ENCODE data around the gene EZH2. TPM values are rescaled to one million over a fixed set of nuclear protein-coding genes. Genes with fewer than 3 reads are reported as not detected.
A peak's percentile ranks its signal among the peaks of the same experiment; 100 is the strongest.

The EZH2 gene
- total and polyA plus RNA-seq, 4 donors = 0.75 to 4.1 (median 1.3) TPM

DNA sequence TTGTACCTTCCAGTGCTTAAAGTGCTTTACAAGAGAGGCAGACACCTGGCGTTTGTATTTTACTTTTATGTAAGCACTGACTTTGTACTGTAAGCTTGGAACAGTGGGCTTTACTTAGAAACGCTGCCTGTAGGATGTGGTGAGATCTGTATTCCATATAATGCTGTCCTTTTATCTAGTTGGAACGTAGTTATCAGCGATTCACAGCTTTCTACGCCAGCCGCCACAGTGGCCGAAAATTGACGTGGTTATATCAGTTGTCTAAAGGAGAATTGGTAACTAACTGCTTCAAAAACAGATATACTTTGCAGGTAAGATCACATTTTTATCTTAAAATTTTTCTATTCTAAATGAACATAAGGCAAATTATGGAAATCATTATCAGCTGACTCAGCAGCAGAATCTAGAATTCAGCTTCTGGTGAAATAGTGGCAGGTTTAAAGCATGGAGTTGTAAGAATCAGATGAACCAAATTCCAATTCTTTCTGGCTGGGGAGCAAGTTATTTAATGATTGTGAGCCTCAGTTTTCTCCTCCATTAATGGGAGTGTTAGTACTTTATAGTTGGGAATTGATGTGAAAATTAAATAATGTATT is 93.9 kb downstream of the EZH2 start:
- H3K9me3 ChIP-seq (ENCODE audit: control insufficient read depth, low read length) = no peaks in the 10 kb centered on the region
- WGBS, 2 donors = 93 to 94% methylated on average over 8 of the region's 8 CpGs
- ATAC-seq (ENCODE audit: low FRiP score) = no peak
- no peaks in the 10 kb centered on the region for H3K4me1 ChIP-seq (ENCODE audit: control insufficient read depth in 1 of 2, insufficient read depth in 2 of 2, low read length in 2 of 2)
- H3K27me3 ChIP-seq (ENCODE audit: control insufficient read depth in 1 of 2, insufficient read depth in 2 of 2, low read length in 1 of 2) = no peaks in the 10 kb centered on the region
- no peak for DNase-seq
- H3K36me3 ChIP-seq (ENCODE audit: control insufficient read depth in 1 of 2, insufficient read depth in 2 of 2, low read length in 1 of 2) = peaks cover 3 to 16% of the 10 kb centered on the region in 2 donors
- intact Hi-C loops (cut with DNase I) = loop anchor here in 1 of 2 donors (10.0 kb wide), 1 partner anchor 175 kb away; no protein-coding TSS in a partner anchor
- H3K27ac ChIP-seq (ENCODE audit: low read depth in 1 of 2, low read length in 2 of 2) = no peak overlapping the region
- H3K4me3 ChIP-seq (ENCODE audit: low read length in 2 of 2) = no peak overlapping the region

DNA sequence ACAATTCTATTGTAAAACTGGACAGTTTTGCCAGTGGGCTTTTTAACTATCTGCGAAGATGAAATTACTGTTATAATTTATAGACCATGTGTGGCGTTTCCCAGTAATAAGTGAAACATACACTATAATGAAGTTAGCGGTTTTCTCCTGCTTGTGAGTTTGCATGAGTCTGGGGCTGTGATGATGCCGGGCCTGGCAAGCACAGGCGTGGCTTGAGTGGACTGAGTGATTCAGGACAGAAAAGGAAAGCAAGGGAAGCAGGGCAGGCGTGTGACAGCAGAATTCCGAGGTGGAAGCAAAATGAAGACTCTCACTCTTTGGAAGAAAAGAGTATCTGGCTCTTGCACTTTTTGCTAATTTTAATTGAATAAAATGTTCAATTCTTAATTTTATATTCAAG is 94.9 kb downstream of the EZH2 start:
- no peak for ATAC-seq (ENCODE audit: low FRiP score)
- Histone ChIP-seq H3K27me3 (ENCODE audit: control insufficient read depth in 1 of 2, insufficient read depth in 2 of 2, low read length in 1 of 2) (no peaks in the 10 kb centered on the region), H3K9me3 (ENCODE audit: control insufficient read depth, low read length) (no peaks in the 10 kb centered on the region), H3K36me3 (ENCODE audit: control insufficient read depth in 1 of 2, insufficient read depth in 2 of 2, low read length in 1 of 2) (peaks cover 3 to 16% of the 10 kb centered on the region in 2 donors), H3K27ac (ENCODE audit: low read depth in 1 of 2, low read length in 2 of 2) (no peak overlapping the region), H3K4me3 (ENCODE audit: low read length in 2 of 2) (no peak overlapping the region), H3K4me1 (ENCODE audit: control insufficient read depth in 1 of 2, insufficient read depth in 2 of 2, low read length in 2 of 2) (no peaks in the 10 kb centered on the region)
- intact Hi-C loops (cut with DNase I) = no loop called here
- DNase-seq = no peak
- WGBS, 2 donors = 88 to 90% methylated on average over 7 of the region's 7 CpGs

DNA sequence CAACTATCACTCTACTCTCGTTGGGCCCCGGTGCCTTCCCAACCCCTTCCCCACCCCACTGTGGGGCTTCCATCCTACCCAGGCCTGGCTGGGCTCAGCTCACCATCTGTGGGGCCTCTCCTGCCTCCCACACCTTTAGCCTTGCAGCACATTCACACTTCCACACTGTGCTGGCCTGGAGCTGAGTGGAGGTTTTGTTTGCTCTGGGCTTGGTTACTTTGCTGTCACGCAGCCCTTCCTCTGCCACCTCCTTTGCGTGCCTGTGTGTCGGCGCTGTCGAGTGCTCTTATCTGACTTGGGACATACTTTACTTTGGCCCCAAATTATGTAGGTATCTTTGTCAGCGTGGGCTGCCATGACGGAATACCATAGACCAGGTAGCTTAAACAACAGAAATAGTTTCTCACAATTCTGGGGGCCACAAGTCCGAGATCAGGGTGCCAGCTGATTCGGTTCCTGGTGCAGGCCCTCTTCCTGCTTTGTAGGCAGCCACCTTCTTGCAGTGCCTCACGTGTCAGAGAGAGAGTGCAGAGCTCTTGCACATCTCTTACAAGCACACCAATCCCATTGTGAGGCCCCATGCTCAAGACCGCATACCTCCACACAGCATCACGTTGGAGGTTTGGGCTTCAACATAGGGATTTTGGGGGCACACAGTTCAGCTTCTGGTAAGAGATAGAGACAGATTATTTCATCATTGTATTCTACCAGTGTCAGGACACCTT is 96.4 kb downstream of the EZH2 start:
- H3K36me3 ChIP-seq (ENCODE audit: control insufficient read depth in 1 of 2, insufficient read depth in 2 of 2, low read length in 1 of 2) = peaks cover 3 to 16% of the 10 kb centered on the region in 2 donors

GRCh38 chr7:148783801-148784527 is 100.1 kb downstream of the EZH2 start:
- 89 to 93% methylated on average over 15 of the region's 15 CpGs for WGBS, 2 donors
- ATAC-seq (ENCODE audit: low FRiP score) (no peak), DNase-seq (no peak)
- no peaks in the 10 kb centered on the region for H3K9me3 ChIP-seq (ENCODE audit: control insufficient read depth, low read length)
- H3K4me1 ChIP-seq (ENCODE audit: control insufficient read depth in 1 of 2, insufficient read depth in 2 of 2, low read length in 2 of 2) = peaks cover 0 to 2% of the 10 kb centered on the region in 2 donors
- H3K27me3 ChIP-seq (ENCODE audit: control insufficient read depth in 1 of 2, insufficient read depth in 2 of 2, low read length in 1 of 2) = no peaks in the 10 kb centered on the region
- intact Hi-C loops (cut with DNase I) = no loop called here
- H3K27ac ChIP-seq (ENCODE audit: low read depth in 1 of 2, low read length in 2 of 2) = no peak overlapping the region
- no peak overlapping the region for H3K4me3 ChIP-seq (ENCODE audit: low read length in 2 of 2)
- peaks cover 3 to 9% of the 10 kb centered on the region in 2 donors for H3K36me3 ChIP-seq (ENCODE audit: control insufficient read depth in 1 of 2, insufficient read depth in 2 of 2, low read length in 1 of 2)

More for the DNA sequence above, 96.4 kb downstream of the EZH2 start:
- Histone ChIP-seq H3K4me1 (ENCODE audit: control insufficient read depth in 1 of 2, insufficient read depth in 2 of 2, low read length in 2 of 2) (no peaks in the 10 kb centered on the region), H3K27me3 (ENCODE audit: control insufficient read depth in 1 of 2, insufficient read depth in 2 of 2, low read length in 1 of 2) (no peaks in the 10 kb centered on the region), H3K9me3 (ENCODE audit: control insufficient read depth, low read length) (no peaks in the 10 kb centered on the region), H3K27ac (ENCODE audit: low read depth in 1 of 2, low read length in 2 of 2) (no peak overlapping the region), H3K4me3 (ENCODE audit: low read length in 2 of 2) (no peak overlapping the region)
- ATAC-seq (ENCODE audit: low FRiP score) = no peak
- no peak for DNase-seq
- intact Hi-C loops (cut with DNase I) = no loop called here
- WGBS, 2 donors = 86 to 91% methylated on average over 14 of the region's 14 CpGs

- H3K9me3 ChIP-seq (ENCODE audit: control insufficient read depth, low read length) = no peaks in the 10 kb centered on the region
- intact Hi-C loops (cut with DNase I) = no loop called here
- peaks cover 0 to 2% of the 10 kb centered on the region in 2 donors for H3K4me1 ChIP-seq (ENCODE audit: control insufficient read depth in 1 of 2, insufficient read depth in 2 of 2, low read length in 2 of 2)
- ATAC-seq (ENCODE audit: low FRiP score) (peak; percentile 46), DNase-seq (no peak)
- no peak overlapping the region for H3K4me3 ChIP-seq (ENCODE audit: low read length in 2 of 2)
- peaks cover 3 to 7% of the 10 kb centered on the region in 2 donors for H3K36me3 ChIP-seq (ENCODE audit: control insufficient read depth in 1 of 2, insufficient read depth in 2 of 2, low read length in 1 of 2)
- no peak overlapping the region for H3K27ac ChIP-seq (ENCODE audit: low read depth in 1 of 2, low read length in 2 of 2)
- no peaks in the 10 kb centered on the region for H3K27me3 ChIP-seq (ENCODE audit: control insufficient read depth in 1 of 2, insufficient read depth in 2 of 2, low read length in 1 of 2)
- 65 to 80% methylated on average over 44 of the region's 44 CpGs for WGBS, 2 donors
These were observed 101.2 kb downstream of the EZH2 start for GRCh38 chr7:148782757-148783456.

- DNase-seq (no peak), ATAC-seq (ENCODE audit: low FRiP score) (no peak)
- intact Hi-C loops (cut with DNase I) = no loop called here
- H3K9me3 ChIP-seq (ENCODE audit: control insufficient read depth, low read length) = no peaks in the 10 kb centered on the region
- WGBS, 2 donors = 91 to 92% methylated on average over 1 of the region's 1 CpG
- no peaks in the 10 kb centered on the region for H3K27me3 ChIP-seq (ENCODE audit: control insufficient read depth in 1 of 2, insufficient read depth in 2 of 2, low read length in 1 of 2)
- H3K36me3 ChIP-seq (ENCODE audit: control insufficient read depth in 1 of 2, insufficient read depth in 2 of 2, low read length in 1 of 2) = peaks cover 5 to 7% of the 10 kb centered on the region in 2 donors
- H3K4me3 ChIP-seq (ENCODE audit: low read length in 2 of 2) = no peak overlapping the region
- H3K27ac ChIP-seq (ENCODE audit: low read depth in 1 of 2, low read length in 2 of 2) = no peak overlapping the region
- no peaks in the 10 kb centered on the region for H3K4me1 ChIP-seq (ENCODE audit: control insufficient read depth in 1 of 2, insufficient read depth in 2 of 2, low read length in 2 of 2)
These were observed 109.6 kb downstream of the EZH2 start for GRCh38 chr7:148774471-148774870.

DNA sequence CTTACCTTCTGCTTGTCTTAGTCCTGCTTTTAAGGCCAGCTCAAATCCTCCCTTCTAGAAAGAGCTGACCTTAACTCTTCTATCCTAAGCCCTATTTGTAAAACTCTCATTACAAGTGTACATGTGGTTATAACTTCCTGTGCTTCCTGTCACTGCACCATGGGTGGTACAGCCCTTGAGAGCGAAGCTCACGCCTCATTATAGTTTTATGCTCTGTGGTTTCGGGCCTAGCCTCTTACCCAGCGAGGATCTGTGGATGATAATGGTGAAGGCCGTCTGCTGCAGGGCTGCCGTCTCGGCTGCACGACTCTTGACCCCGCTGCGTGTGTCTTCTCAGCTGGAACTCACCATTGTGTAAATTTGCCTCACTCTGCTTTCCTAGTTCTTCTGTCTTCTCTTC is 110.8 kb downstream of the EZH2 start:
- intact Hi-C loops (cut with DNase I) = no loop called here
- Histone ChIP-seq H3K27me3 (ENCODE audit: control insufficient read depth in 1 of 2, insufficient read depth in 2 of 2, low read length in 1 of 2) (no peaks in the 10 kb centered on the region), H3K27ac (ENCODE audit: low read depth in 1 of 2, low read length in 2 of 2) (no peak overlapping the region), H3K36me3 (ENCODE audit: control insufficient read depth in 1 of 2, insufficient read depth in 2 of 2, low read length in 1 of 2) (peaks cover 5 to 7% of the 10 kb centered on the region in 2 donors), H3K4me1 (ENCODE audit: control insufficient read depth in 1 of 2, insufficient read depth in 2 of 2, low read length in 2 of 2) (no peaks in the 10 kb centered on the region), H3K9me3 (ENCODE audit: control insufficient read depth, low read length) (no peaks in the 10 kb centered on the region), H3K4me3 (ENCODE audit: low read length in 2 of 2) (no peak overlapping the region)
- DNase-seq = no peak
- 86 to 88% methylated on average over 10 of the region's 10 CpGs for WGBS, 2 donors
- no peak for ATAC-seq (ENCODE audit: low FRiP score)

DNA sequence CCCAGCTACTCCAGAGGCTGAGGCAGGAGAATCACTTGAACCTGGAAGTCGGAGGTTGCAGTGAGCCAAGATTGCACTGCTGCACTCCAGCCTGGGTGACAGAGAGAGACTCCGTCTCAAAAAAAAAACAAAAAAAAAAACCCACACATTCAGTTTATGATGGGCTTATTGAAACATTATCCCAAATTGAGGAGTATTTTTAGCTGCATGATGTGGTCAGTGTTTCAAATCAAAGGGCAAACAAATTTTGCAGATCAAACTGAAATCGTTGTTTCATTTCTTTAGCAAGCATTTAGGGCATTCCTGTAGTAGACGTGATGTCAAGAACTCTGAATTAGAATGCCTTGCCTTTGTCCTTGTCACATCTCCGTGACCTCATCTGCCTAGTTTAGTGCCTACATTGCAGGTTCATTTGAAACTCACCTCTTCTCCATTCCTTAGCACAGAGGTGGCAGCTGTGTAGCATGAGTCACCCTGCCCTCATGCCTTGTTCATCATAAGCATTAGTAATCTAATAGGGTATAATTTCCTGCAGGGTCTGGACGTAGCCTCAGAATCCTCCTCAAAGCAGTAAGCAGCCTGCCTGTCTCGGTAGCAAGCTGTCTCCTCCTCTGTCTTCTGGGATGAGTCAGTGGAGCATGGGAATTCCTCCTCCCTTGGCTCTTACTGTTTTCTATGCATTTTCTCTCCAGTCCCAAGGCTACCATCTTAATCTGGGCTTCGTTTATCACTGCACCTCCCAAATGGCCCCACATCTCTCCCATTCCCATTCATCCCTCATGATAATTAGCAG is 111.6 kb downstream of the EZH2 start:
- intact Hi-C loops (cut with DNase I) = no loop called here
- no peak overlapping the region for H3K27ac ChIP-seq (ENCODE audit: low read depth in 1 of 2, low read length in 2 of 2)
- 88% methylated on average over 8 of the region's 8 CpGs for WGBS, 2 donors
- DNase-seq (no peak), ATAC-seq (ENCODE audit: low FRiP score) (no peak)
- H3K4me1 ChIP-seq (ENCODE audit: control insufficient read depth in 1 of 2, insufficient read depth in 2 of 2, low read length in 2 of 2) = no peaks in the 10 kb centered on the region
- peaks cover 5 to 7% of the 10 kb centered on the region in 2 donors for H3K36me3 ChIP-seq (ENCODE audit: control insufficient read depth in 1 of 2, insufficient read depth in 2 of 2, low read length in 1 of 2)
- no peaks in the 10 kb centered on the region for H3K9me3 ChIP-seq (ENCODE audit: control insufficient read depth, low read length)
- no peaks in the 10 kb centered on the region for H3K27me3 ChIP-seq (ENCODE audit: control insufficient read depth in 1 of 2, insufficient read depth in 2 of 2, low read length in 1 of 2)
- H3K4me3 ChIP-seq (ENCODE audit: low read length in 2 of 2) = no peak overlapping the region
